ENCODE results near the gene MDC1. TPM values are rescaled to one million over a fixed set of nuclear protein-coding genes. Genes with fewer than 3 reads are reported as not detected.

The MDC1 gene
- total and polyA plus RNA-seq, 2 of the 13 experiments (the other 11 are each of a cell fraction or from before 2014, with no cell fraction given): 8.4 to 14.0 TPM

GRCh38 chr6:30743099-30744053, 26.3 kb upstream of the MDC1 start (continued):
- peak; percentile 56; the same call in 1 of the 2 replicates for TF ChIP-seq ZNF510 (CRISPR knock-in tag; IDR thresholded peaks at IDR 0.05; ENCODE audit: low read depth)
- no peak; the same call in 1 of the 2 replicates for TF ChIP-seq ZNF691 (CRISPR knock-in tag; IDR thresholded peaks at IDR 0.05; ENCODE audit: borderline replicate concordance, low read depth)
- no peak for TF ChIP-seq ATF7 (IDR thresholded peaks at IDR 0.05)
- TF ChIP-seq ATF7 (CRISPR knock-in tag; IDR thresholded peaks at IDR 0.05): 0 out of 2 replicates have a peak, but pooled peaks have one; percentile 13
- no peak for TF ChIP-seq NFE2L1 (CRISPR knock-in tag; IDR thresholded peaks at IDR 0.05; ENCODE audit: borderline replicate concordance)
- no peak; the same call in 1 of the 2 replicates for TF ChIP-seq ZNF83 (CRISPR knock-in tag; IDR thresholded peaks at IDR 0.05; ENCODE audit: borderline replicate concordance)
- TF ChIP-seq KAT2B (IDR thresholded peaks at IDR 0.05; ENCODE audit: borderline replicate concordance, low read depth, low read length): no peak
- no peak for TF ChIP-seq RBFOX2 (IDR thresholded peaks at IDR 0.05; ENCODE audit: low read depth, low read length)
- no peak for TF ChIP-seq TP53 (CRISPR knock-in tag; conservative IDR thresholded peaks at IDR 0.05)
- no peak; the same call in 1 of the 2 replicates for TF ChIP-seq SIX1 (CRISPR knock-in tag; IDR thresholded peaks at IDR 0.05; ENCODE audit: borderline replicate concordance)
- 0 out of 2 replicates have a peak, but pooled peaks have one; percentile 71 for TF ChIP-seq PAF1 (CRISPR knock-in tag; IDR thresholded peaks at IDR 0.05)
- TF ChIP-seq RBAK (CRISPR knock-in tag; IDR thresholded peaks at IDR 0.05): no peak
- TF ChIP-seq ZNF430 (CRISPR knock-in tag; IDR thresholded peaks at IDR 0.05): no peak; the same call in 1 of the 2 replicates
- TF ChIP-seq SKIL (CRISPR knock-in tag; IDR thresholded peaks at IDR 0.05; ENCODE audit: borderline replicate concordance): no peak; the same call in 1 of the 2 replicates
- no peak for TF ChIP-seq EP300 (IDR thresholded peaks at IDR 0.05; ENCODE audit: low read depth in 2 of 2, low read length in 2 of 2)
- no peak for TF ChIP-seq EP300 (CRISPR knock-in tag; IDR thresholded peaks at IDR 0.05; ENCODE audit: borderline replicate concordance)
- no peak for TF ChIP-seq JUN (CRISPR knock-in tag; IDR thresholded peaks at IDR 0.05)
- no peak for TF ChIP-seq TCF7L2 (IDR thresholded peaks at IDR 0.05; ENCODE audit: low read depth, low read length)
- TF ChIP-seq MXD3 (CRISPR knock-in tag; IDR thresholded peaks at IDR 0.05): no peak
- TF ChIP-seq PATZ1 (CRISPR knock-in tag; IDR thresholded peaks at IDR 0.05): no peak
- TF ChIP-seq ERF (CRISPR knock-in tag; IDR thresholded peaks at IDR 0.05): no peak
- TF ChIP-seq NR2F2 (IDR thresholded peaks at IDR 0.05; ENCODE audit: borderline replicate concordance, low read depth): no peak
- TF ChIP-seq ZKSCAN8 (CRISPR knock-in tag; IDR thresholded peaks at IDR 0.05; ENCODE audit: borderline replicate concordance): no peak; the same call in 1 of the 2 replicates
- TF ChIP-seq ZNF570 (CRISPR knock-in tag; IDR thresholded peaks at IDR 0.05; ENCODE audit: borderline replicate concordance): no peak

Measured in HepG2 (cell line).